H1 (cell line): ENCODE data around the gene KLK5. TPM values are rescaled to one million over a fixed set of nuclear protein-coding genes. Genes with fewer than 3 reads are reported as not detected.

Source experiments
- ATF3 ChIP-seq: IDR thresholded peaks from 2 replicates; pipeline ENCODE4 v1.6.1; 2011; ENCODE audit warnings: low read depth, mild to moderate bottlenecking, low read length; ENCODE audit not compliant: insufficient read depth
- CHD1 ChIP-seq: IDR thresholded peaks from 2 replicates; pipeline ENCODE4 v1.6.1; 2012; ENCODE audit warnings: low read depth, low read length, improper control_type of control experiment
- CHD7 ChIP-seq: fragments of 300-600 bp; sonication (generic); IDR thresholded peaks from 2 replicates; pipeline ENCODE4 v1.7.1; 2012; ENCODE audit warnings: low read length, moderate library complexity, mild to moderate bottlenecking, inconsistent platforms; ENCODE audit not compliant: insufficient replicate concordance
- HDAC6 ChIP-seq: IDR thresholded peaks from one replicate; pipeline ENCODE4 v1.7.1; 2012; ENCODE audit warnings: low read depth, mild to moderate bottlenecking, inconsistent platforms, low read length, moderate library complexity
- NRF1 ChIP-seq: IDR thresholded peaks from 2 replicates; pipeline ENCODE4 v1.6.1; 2011; ENCODE audit warnings: mild to moderate bottlenecking, low read depth, low read length, improper control_type of control experiment
- RAD21 ChIP-seq, 2 experiments: IDR thresholded peaks in 1 of 2; conservative IDR thresholded peaks in 1 of 2; 2 replicates each; pipeline ENCODE4 v1.6.1; 2011; ENCODE audit warnings: low read depth in 2 of 2, low read length in 2 of 2, improper control_type of control experiment in 1 of 2, inconsistent platforms in 1 of 2, mild to moderate bottlenecking in 1 of 2, moderate library complexity in 1 of 2
- polyA plus RNA-seq, 7 experiments: library from polyadenylated mRNA; depleted of rRNA in 3 of 7; stranded (reverse) in 5 of 7; unstranded in 2 of 7; fragments of >200 nt in 5 of 7; fragments of 200-250 nt in 2 of 7; gene quantifications; 1 replicate in 5 of 7; 2 replicates in 1 of 7; 4 replicates in 1 of 7; pipeline versions ENCODE4 v1.2.1 to v1.2.3, GENCODE V29; 2011 to 2013; ENCODE audit warnings: missing spikeins in 2 of 7, mixed read lengths in 2 of 7
- total RNA-seq: library from RNA; stranded (reverse); fragmentation: NEBNext Ultra II Directional; extraction: Animal tissue kit (Norgen Biotek cat#: 25700); gene quantifications from 2 replicates; pipeline ENCODE4 v1.2.1, GENCODE V29; 2021

Gene KLK5
- total and polyA plus RNA-seq, 2 of the 8 experiments (the other 6 are each of a cell fraction or from before 2014, with no cell fraction given) = 0.76 to 2.0 TPM

GRCh38 chr19:50931023-50931422 is 21.8 kb downstream of the KLK5 start (continued):
- TF ChIP-seq CHD7 (no peak), RAD21 (IDR thresholded peaks at IDR 0.05 in 1 of 2, conservative IDR thresholded peaks at IDR 0.05 in 1 of 2; ENCODE audit: low read depth in 2 of 2, low read length in 2 of 2) (no peak), NRF1 (no peak), CHD1 (no peak), ATF3 (no peak), HDAC6 (no peak)
